ENCODE results near the gene DEFB114. TPM values are rescaled to one million over a fixed set of nuclear protein-coding genes. Genes with fewer than 3 reads are reported as not detected.
A peak's percentile ranks its signal among the peaks of the same experiment; 100 is the strongest.
"Not testable (repeated sequence)": the region's sequence is repeated elsewhere in the genome, so short reads cannot be mapped to it uniquely, and the experiment has no call there.

Gene DEFB114
- not detected in 2 replicates for total RNA-seq (2014; rRNA removed; shearing (Covaris generic))

GRCh38 chr6:49964064-49964463 is at the start of gene DEFB114:
TSS of gene DEFB114 (minus strand) at chr6:49964164. CDS start at chr6:49964105, 59 bp downstream.
- DNase-seq (ENCODE audit: low spot score): no peak

- DNase-seq (ENCODE audit: low spot score): no peak
Measured at GRCh38 chr6:50007819-50008218, 43.9 kb upstream of the DEFB114 start.

- no peak for DNase-seq (ENCODE audit: low spot score)
Measured at GRCh38 chr6:50003139-50003538, 39.2 kb upstream of the DEFB114 start.

- DNase-seq (ENCODE audit: low spot score): no peak
Measured at GRCh38 chr6:49995278-49995677, 31.3 kb upstream of the DEFB114 start.

- no peak for DNase-seq (ENCODE audit: low spot score)
Measured at GRCh38 chr6:49988900-49989299, 24.9 kb upstream of the DEFB114 start.

- DNase-seq (ENCODE audit: low spot score): no peak
Measured at GRCh38 chr6:49987749-49988148, 23.8 kb upstream of the DEFB114 start.

- DNase-seq (ENCODE audit: low spot score): no peak
Measured at GRCh38 chr6:49986551-49986950, 22.6 kb upstream of the DEFB114 start.

- DNase-seq (ENCODE audit: low spot score): no peak
Measured at GRCh38 chr6:49982046-49982445, 18.1 kb upstream of the DEFB114 start.

GRCh38 chr6:49980898-49981297 is 16.9 kb upstream of the DEFB114 start:
- no peak for DNase-seq (ENCODE audit: low spot score)

GRCh38 chr6:49979584-49979983 is 15.6 kb upstream of the DEFB114 start:
- no peak for DNase-seq (ENCODE audit: low spot score)

- DNase-seq (ENCODE audit: low spot score): no peak
Measured at GRCh38 chr6:49978332-49979226, 14.6 kb upstream of the DEFB114 start.

GRCh38 chr6:49969605-49970004 is 5.6 kb upstream of the DEFB114 start, which contains the start of gene DEFB113:
TSS of gene DEFB113 (minus strand) at chr6:49969625. CDS start at chr6:49969625, 0 bp downstream.
- DNase-seq (ENCODE audit: low spot score): no peak

GRCh38 chr6:49966823-49967222 is 2.9 kb upstream of the DEFB114 start:
- no peak for DNase-seq (ENCODE audit: low spot score)

- DNase-seq (ENCODE audit: low spot score): no peak
Measured at GRCh38 chr6:49966334-49966733, 2.4 kb upstream of the DEFB114 start.

GRCh38 chr6:49958180-49958579 is 5.8 kb downstream of the DEFB114 start:
- DNase-seq (ENCODE audit: low spot score): no peak

GRCh38 chr6:49955847-49956246 is 8.1 kb downstream of the DEFB114 start:
- DNase-seq (ENCODE audit: low spot score): no peak

GRCh38 chr6:49951926-49952325 is 12.0 kb downstream of the DEFB114 start:
- no peak for DNase-seq (ENCODE audit: low spot score)

- no peak for DNase-seq (ENCODE audit: low spot score)
Measured at GRCh38 chr6:49950415-49950751, 13.6 kb downstream of the DEFB114 start.

GRCh38 chr6:49949062-49949461 is 14.9 kb downstream of the DEFB114 start:
- no peak for DNase-seq (ENCODE audit: low spot score)

GRCh38 chr6:49946835-49947234 is 17.1 kb downstream of the DEFB114 start:
- no peak for DNase-seq (ENCODE audit: low spot score)

- DNase-seq (ENCODE audit: low spot score): not testable (repeated sequence)
Measured at GRCh38 chr6:49944068-49944467, 19.9 kb downstream of the DEFB114 start.

- peak; percentile 9 for DNase-seq (ENCODE audit: low spot score)
Measured at GRCh38 chr6:49939993-49940498, 23.9 kb downstream of the DEFB114 start.

GRCh38 chr6:49937811-49938210 is 26.2 kb downstream of the DEFB114 start:
- no peak for DNase-seq (ENCODE audit: low spot score)
